Stimulated activated CD8-positive, alpha-beta memory T cell treated with anti-CD3 and anti-CD28 coated beads, Interleukin-12 subunit alpha, Interleukin-12 subunit beta, amount 100 ng/mL, for 24 hours (primary cell): ENCODE measurements around the gene PUM2.

ENCODE experiments used
- DNase-seq: peaks from one replicate; pipeline ENCODE4 v3.0.0-alpha.2; 2020; ENCODE audit errors: extremely low read depth

PUM2 gene

DNA sequence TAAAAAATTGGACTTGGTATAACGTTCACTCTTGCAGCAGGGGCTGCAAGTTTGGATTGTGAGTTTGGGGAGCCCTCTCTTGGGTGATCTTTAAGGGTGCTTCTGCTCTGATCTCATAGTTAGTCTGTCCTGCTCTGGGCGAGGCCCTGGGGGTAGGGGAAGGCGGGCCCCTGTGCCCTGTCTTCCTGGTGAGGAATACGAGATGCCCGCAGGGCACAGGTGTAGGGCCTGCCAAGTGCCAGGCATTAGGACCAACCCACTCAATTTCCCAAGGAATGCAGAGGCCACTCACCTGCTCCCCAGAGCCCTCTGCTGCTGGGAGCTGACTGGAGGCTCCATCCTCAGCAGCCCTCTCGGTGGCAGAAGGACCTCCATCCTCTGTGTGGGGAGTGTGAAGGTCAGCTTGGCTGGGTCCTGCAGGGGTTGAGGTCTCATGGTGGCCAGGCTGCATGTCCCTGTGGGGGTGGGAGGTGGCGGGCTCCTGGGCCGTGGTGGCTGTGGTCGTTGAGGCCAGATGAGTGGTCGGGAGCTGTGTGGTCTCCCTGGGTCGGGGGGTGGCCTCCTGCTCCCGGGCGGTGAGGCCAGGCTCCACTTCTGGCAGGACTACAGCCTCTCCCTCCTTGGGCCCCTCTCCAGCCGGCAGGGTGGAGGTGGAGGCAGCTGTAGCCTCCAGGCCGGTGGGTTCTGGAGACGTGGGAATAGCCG is 147.0 kb downstream of the PUM2 start:
- DNase-seq: no peak

GRCh38 chr2:20203072-20203471 is 147.6 kb downstream of the PUM2 start:
- no peak for DNase-seq

- DNase-seq: no peak
Observed at GRCh38 chr2:20201671-20202070, 149.0 kb downstream of the PUM2 start.

GRCh38 chr2:20200697-20201555 is 149.7 kb downstream of the PUM2 start:
- DNase-seq: no peak

DNA sequence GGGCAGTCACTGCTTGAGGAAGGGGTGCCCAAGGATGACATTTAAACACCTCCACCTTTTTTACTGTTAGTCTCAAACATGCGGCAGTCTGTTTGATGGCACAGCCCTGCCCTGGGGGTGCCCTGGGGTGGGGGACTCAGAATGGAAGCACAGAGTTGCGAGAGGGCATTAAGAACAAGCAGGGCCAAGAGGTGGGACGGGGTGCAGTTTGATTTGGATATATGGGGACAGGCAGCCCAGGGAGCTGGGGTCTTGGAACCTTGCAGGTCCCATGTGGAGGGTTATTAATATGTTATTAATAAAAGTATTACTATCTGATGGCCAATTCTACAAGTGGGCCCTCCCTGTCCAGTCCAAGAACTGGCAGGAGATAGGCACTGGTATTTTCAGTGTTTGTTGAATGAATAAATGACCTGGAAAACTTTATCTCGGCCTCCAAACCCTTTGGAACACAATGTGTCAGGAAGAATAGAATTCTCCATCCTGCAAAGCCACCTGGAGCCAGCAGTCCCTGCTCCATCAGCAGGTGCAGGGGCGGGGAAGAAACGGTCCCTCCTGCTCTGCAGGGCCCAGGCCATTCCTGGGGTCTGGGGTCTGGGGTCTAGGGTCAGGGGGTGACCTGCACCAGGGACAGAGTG is 150.9 kb downstream of the PUM2 start:
- DNase-seq: no peak

- DNase-seq: no peak
Observed at GRCh38 chr2:20198796-20199632, 151.6 kb downstream of the PUM2 start.
